Measurements from ENCODE around the gene MDC1. TPM values are rescaled to one million over a fixed set of nuclear protein-coding genes. Genes with fewer than 3 reads are reported as not detected.
A peak's percentile ranks its signal among the peaks of the same experiment; 100 is the strongest.

MDC1 gene
- total RNA-seq, 2 experiments from 2014 or later: 50.5 to 56.8 TPM

DNA sequence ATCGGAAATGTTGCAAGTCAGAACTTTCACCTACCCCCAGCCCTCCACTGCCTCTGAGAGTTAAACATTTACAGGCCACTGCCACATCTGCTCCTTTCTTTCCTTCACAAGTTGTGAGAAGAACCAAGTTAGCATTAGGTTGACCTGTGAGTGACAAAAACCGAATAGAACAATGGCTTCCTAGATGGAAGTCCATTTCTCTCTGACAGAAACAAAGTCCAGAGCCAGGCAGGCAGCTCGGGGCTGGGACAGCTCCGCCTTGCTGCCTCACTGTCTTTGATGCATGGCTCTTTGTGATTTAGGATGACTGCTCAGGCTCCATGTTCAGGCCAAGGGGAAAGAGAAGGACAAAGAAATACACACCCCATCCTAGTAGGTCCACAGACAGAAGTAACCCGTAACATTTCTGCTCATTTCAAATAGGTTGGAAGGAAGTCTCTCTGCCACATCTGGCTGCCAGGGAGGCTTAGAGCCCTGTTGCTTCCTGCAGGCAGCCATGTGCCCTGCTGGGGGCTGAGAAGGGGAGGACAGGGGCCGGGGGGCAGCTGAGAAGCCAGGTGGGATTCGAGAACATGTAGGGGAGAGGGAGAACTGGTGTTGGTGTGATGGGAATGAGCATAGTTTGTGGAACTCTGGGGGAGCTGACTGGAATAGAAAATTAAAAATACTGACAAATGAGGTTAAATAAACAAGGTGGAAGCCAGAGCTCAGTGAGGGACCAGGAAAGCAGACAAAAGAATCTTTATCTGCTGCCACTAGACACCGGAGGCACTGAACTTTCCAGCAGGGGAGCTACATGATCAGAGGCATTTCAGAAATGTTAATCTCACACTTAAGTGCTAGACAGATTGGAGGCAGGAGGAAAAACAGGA is 46.8 kb upstream of the MDC1 start:
- Mint-ChIP-seq H3K9me3 (no peaks in the 10 kb centered on the region), H3K36me3 (ENCODE audit: low read depth) (no peaks in the 10 kb centered on the region), H3K4me3 (peak overlapping the region; percentile 50), H3K4me1 (ENCODE audit: low read depth) (peaks cover 45% of the 10 kb centered on the region), H3K27ac (peak overlapping the region; percentile 13), H3K27me3 (no peaks in the 10 kb centered on the region)
- Histone ChIP-seq H3K27ac (ENCODE audit: low read depth in 1 of 2, low read length in 2 of 2) (no peak overlapping the region), H3K4me3 (ENCODE audit: low read length) (no peak overlapping the region), H3K9me3 (ENCODE audit: control insufficient read depth in 1 of 2, insufficient read depth in 1 of 2, low read length in 2 of 2) (no peaks in the 10 kb centered on the region), H3K4me1 (ENCODE audit: insufficient read depth, low read length) (peaks cover 32% of the 10 kb centered on the region), H3K27me3 (ENCODE audit: control insufficient read depth in 1 of 2, insufficient read depth in 2 of 2, low read length in 2 of 2) (no peaks in the 10 kb centered on the region), H3K36me3 (ENCODE audit: insufficient read depth, low read length) (no peaks in the 10 kb centered on the region)
- POLR2A ChIA-PET: interaction anchor here (0.8 kb wide), 1 partner anchor 17 kb away, joined by 5 read pairs; no protein-coding TSS in a partner anchor
- CTCF ChIA-PET: no interaction called here
- intact Hi-C loops (cut with DNase I, micrococcal nuclease): loop anchor here in 1 of 2 experiments (1.0 kb wide), 1 partner anchor 39 kb away; no protein-coding TSS in a partner anchor
- ATAC-seq (ENCODE audit: poor library complexity) (peak; percentile 26), DNase-seq (peak in 1 of 14 experiments; percentile 32)
- TF ChIP-seq, protein P1, sequence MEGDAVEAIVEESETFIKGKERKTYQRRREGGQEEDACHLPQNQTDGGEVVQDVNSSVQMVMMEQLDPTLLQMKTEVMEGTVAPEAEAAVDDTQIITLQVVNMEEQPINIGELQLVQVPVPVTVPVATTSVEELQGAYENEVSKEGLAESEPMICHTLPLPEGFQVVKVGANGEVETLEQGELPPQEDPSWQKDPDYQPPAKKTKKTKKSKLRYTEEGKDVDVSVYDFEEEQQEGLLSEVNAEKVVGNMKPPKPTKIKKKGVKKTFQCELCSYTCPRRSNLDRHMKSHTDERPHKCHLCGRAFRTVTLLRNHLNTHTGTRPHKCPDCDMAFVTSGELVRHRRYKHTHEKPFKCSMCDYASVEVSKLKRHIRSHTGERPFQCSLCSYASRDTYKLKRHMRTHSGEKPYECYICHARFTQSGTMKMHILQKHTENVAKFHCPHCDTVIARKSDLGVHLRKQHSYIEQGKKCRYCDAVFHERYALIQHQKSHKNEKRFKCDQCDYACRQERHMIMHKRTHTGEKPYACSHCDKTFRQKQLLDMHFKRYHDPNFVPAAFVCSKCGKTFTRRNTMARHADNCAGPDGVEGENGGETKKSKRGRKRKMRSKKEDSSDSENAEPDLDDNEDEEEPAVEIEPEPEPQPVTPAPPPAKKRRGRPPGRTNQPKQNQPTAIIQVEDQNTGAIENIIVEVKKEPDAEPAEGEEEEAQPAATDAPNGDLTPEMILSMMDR (IDR thresholded peaks at IDR 0.05): no peak

DNA sequence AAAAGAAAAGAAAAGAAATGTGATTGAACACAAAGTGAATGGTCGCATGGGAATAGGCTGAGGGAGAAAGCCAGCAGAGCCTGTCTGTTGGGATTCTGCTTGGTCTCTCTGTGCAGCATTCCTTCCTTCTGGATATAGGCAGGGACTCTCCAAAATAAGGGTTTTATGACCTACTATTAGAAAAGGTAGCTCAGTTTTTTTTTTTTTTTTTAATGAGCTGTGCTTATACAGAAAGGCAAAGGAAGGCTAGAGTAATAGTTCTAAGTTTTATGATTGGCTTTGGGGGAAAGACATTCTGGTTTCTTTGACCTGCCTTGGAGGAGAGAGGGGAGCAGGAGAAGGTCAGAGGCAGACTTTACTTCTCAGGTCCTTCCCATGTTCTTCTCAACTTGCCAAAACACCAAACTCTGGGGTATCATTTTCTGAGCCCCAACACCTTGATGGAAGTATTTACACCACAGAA is 46.1 kb upstream of the MDC1 start:
- Mint-ChIP-seq H3K9me3 (no peaks in the 10 kb centered on the region), H3K27ac (no peak overlapping the region), H3K4me1 (ENCODE audit: low read depth) (peaks cover 39% of the 10 kb centered on the region), H3K36me3 (ENCODE audit: low read depth) (no peaks in the 10 kb centered on the region), H3K4me3 (no peak overlapping the region), H3K27me3 (no peaks in the 10 kb centered on the region)
- Histone ChIP-seq H3K36me3 (ENCODE audit: insufficient read depth, low read length) (no peaks in the 10 kb centered on the region), H3K27me3 (ENCODE audit: control insufficient read depth in 1 of 2, insufficient read depth in 2 of 2, low read length in 2 of 2) (no peaks in the 10 kb centered on the region), H3K4me3 (ENCODE audit: low read length) (no peak overlapping the region), H3K27ac (ENCODE audit: low read depth in 1 of 2, low read length in 2 of 2) (no peak overlapping the region), H3K9me3 (ENCODE audit: control insufficient read depth in 1 of 2, insufficient read depth in 1 of 2, low read length in 2 of 2) (no peaks in the 10 kb centered on the region), H3K4me1 (ENCODE audit: insufficient read depth, low read length) (peaks cover 26% of the 10 kb centered on the region)
- ATAC-seq (ENCODE audit: poor library complexity) (no peak), DNase-seq (no peak)
- TF ChIP-seq, protein P1 (IDR thresholded peaks at IDR 0.05): no peak
- intact Hi-C loops (cut with DNase I, micrococcal nuclease): no loop called here
- ChIA-PET CTCF (no interaction called here), POLR2A (interaction anchor here (0.6 to 0.8 kb wide), 2 partner anchors 16 to 1601 kb away, joined by 3 to 5 read pairs; no protein-coding TSS in a partner anchor)

DNA sequence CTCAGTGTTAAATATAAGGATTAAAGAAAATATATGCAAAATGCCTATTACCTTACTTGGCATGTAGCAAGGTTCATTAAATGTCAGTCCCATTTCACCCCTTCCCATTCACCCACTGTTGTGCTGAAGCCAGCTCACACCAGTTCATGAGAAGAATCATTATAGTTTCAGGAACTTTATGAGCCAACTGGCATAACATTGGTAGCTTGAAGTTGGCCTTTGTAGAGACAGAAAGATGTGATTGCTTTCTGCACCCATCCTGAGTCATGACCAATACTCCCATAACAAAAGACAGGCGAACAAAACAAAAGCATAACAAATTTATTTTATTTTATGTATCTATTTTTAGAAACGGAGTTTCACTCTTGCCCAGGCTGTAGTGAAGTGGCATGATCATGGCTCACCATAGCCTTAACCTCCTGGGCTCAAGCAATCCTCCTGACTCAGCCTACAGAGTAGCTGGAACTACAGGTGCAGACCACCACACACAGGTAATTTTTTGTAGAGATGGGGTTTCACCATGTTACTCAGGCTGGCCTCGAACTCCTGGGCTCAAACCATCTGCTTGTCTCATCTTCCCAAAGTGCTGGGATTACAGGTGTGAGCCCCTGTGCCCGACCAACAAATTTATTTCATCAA is 44.8 kb upstream of the MDC1 start:
- Mint-ChIP-seq H3K4me1 (ENCODE audit: low read depth) (peaks cover 33% of the 10 kb centered on the region), H3K27me3 (no peaks in the 10 kb centered on the region), H3K9me3 (no peaks in the 10 kb centered on the region), H3K27ac (no peak overlapping the region), H3K4me3 (no peak overlapping the region), H3K36me3 (ENCODE audit: low read depth) (no peaks in the 10 kb centered on the region)
- ChIA-PET CTCF (no interaction called here), POLR2A (no interaction called here)
- TF ChIP-seq, protein P1 (IDR thresholded peaks at IDR 0.05): no peak
- intact Hi-C loops (cut with DNase I, micrococcal nuclease): no loop called here
- ATAC-seq (ENCODE audit: poor library complexity) (no peak), DNase-seq (no peak)
- Histone ChIP-seq H3K9me3 (ENCODE audit: control insufficient read depth in 1 of 2, insufficient read depth in 1 of 2, low read length in 2 of 2) (no peaks in the 10 kb centered on the region), H3K36me3 (ENCODE audit: insufficient read depth, low read length) (no peaks in the 10 kb centered on the region), H3K4me1 (ENCODE audit: insufficient read depth, low read length) (peaks cover 17% of the 10 kb centered on the region), H3K27me3 (ENCODE audit: control insufficient read depth in 1 of 2, insufficient read depth in 2 of 2, low read length in 2 of 2) (no peaks in the 10 kb centered on the region), H3K4me3 (ENCODE audit: low read length) (no peak overlapping the region), H3K27ac (ENCODE audit: low read depth in 1 of 2, low read length in 2 of 2) (no peak overlapping the region)

Measured in CD4-positive, alpha-beta T cell (primary cell).